HG03060 (cell line): Measurements from ENCODE around the gene VEGFB.

Experiments
- ATAC-seq: cut with Tn5 transposase; IDR thresholded peaks from one replicate; pipeline ENCODE4 v1.9.1; 2021; ENCODE audit warnings: low read depth, moderate number of reproducible peaks; ENCODE audit not compliant: unreplicated experiment

VEGFB gene

DNA sequence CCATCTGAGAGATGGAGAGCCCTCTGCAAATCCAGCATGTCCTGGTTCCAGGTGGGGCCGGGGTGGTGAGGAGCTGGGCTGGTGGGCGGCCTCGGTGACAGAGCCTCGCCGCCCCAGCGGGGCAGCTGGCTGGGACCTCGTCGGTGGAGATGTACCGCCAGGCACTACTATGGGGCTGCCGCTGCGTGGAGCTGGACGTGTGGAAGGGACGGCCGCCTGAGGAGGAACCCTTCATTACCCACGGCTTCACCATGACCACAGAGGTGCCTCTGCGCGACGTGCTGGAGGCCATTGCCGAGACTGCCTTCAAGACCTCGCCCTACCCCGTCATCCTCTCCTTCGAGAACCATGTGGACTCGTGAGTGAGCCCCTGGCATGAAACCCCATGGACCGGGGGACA is 24.0 kb downstream of the VEGFB start:
- ATAC-seq: no peak

DNA sequence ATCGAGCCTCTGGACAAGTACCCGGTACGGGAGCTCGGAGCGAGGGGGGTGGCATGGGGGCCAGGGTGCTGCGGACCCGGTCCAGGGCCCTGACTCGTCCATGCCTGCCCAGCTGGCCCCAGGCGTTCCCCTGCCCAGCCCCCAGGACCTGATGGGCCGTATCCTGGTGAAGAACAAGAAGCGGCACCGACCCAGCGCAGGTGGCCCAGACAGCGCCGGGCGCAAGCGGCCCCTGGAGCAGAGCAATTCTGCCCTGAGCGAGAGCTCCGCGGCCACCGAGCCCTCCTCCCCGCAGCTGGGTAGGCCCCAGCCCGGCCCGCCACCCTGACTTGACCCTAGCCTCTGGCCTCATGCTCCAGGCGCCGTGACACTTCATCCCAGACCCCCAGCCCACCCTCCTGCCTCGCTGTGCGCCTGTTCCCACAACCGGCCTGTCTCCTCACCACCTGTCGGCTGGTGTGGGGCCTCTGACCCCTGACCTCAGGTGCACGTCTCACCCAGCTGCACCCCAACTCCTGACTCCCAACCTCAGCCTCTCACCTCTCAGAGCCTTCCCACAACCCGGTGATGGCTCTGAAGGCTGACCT is 24.7 kb downstream of the VEGFB start:
- ATAC-seq: no peak

DNA sequence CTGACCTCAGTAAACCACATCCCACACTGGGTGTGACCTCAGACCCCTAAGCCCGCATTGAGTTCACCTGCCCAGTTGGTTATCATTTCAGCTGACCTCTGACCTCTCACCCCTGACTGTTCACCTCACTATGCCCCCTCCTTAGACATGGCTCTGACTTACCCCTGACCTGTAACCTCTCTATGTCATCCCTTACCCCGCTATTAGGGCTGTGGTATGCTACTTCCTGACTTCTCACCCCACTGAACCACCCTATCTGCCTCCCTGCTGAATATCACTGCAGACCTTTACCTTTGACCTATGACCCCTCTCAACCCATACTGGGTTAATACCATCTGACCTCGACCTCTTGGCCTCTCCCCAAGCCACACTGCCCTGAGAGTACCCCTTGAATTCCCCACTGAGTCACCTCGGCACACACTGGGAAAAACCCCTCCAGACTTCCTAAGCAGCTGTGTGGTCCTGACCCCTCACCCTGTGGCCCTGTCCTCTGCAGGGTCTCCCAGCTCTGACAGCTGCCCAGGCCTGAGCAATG is 25.2 kb downstream of the VEGFB start:
- ATAC-seq: no peak

DNA sequence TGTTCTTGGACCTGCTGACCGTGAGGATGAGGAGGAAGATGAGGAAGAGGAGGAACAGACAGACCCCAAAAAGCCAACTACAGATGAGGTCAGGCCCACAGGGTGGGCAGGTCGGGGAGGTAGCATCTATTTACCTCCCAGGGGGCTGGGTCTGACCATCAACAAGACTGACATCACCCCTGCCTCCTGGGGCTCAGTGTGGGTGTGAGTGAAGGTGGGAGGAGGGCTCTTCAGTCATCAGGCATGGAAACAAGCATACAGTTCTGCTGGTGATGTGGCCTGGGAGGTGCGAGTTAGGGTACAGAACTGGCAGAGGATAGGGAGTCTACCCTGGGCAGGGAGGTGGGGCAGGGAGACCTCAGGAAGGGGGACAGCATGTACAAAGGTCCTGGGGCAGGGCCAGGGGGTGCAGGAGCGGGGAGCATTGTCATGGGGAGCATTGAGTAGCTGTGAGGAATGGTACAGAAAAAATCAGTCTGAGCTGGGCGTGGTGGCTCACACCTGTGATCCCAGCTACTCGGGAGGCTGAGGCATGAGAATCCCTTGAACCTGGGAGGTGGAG is 25.8 kb downstream of the VEGFB start:
- no peak for ATAC-seq

DNA sequence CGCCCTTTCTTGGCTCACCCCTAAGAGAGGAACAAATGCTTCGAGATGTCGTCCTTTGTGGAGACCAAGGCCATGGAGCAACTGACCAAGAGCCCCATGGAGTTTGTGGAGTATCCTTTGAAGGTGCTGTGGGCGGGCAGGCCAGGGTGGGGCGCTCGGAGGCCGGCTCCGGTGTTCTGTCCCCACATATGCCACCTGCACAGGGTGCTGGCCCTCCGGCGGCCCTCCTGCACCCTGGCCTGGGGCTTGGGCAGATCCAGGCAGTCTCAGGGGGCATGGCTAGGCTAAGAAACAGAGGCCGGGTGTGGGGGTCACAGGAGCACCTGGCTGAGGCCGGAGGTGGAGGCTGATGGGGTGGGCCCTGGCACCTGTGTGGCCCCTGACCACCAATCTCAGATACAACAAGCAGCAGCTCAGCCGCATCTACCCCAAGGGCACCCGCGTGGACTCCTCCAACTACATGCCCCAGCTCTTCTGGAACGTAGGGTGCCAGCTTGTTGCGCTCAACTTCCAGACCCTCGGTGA is 27.2 kb downstream of the VEGFB start:
- ATAC-seq: no peak

DNA sequence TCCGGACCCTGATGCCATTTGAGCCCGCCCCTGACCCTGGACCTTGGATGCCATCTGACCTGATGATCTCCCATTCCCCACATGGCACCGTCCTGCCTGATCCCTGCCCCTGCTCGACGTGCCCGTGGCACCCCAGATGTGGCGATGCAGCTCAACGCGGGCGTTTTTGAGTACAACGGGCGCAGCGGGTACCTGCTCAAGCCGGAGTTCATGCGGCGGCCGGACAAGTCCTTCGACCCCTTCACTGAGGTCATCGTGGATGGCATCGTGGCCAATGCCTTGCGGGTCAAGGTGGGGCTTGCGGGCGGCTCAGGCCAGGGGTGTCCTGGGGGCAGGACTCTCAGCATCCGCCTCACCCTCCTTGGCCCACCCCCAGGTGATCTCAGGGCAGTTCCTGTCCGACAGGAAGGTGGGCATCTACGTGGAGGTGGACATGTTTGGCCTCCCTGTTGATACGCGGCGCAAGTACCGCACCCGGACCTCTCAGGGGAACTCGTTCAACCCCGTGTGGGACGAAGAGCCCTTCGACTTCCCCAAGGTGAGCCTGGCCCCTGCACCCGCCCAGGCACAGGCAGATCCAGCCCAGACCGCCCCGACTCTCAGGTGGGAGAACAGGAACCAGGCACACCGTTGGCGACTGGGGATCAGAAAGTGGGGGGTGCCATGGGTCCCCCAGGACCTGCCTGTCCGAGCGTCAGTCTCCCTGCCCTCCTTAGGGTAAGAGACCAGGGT is 28.1 kb downstream of the VEGFB start:
- no peak for ATAC-seq

DNA sequence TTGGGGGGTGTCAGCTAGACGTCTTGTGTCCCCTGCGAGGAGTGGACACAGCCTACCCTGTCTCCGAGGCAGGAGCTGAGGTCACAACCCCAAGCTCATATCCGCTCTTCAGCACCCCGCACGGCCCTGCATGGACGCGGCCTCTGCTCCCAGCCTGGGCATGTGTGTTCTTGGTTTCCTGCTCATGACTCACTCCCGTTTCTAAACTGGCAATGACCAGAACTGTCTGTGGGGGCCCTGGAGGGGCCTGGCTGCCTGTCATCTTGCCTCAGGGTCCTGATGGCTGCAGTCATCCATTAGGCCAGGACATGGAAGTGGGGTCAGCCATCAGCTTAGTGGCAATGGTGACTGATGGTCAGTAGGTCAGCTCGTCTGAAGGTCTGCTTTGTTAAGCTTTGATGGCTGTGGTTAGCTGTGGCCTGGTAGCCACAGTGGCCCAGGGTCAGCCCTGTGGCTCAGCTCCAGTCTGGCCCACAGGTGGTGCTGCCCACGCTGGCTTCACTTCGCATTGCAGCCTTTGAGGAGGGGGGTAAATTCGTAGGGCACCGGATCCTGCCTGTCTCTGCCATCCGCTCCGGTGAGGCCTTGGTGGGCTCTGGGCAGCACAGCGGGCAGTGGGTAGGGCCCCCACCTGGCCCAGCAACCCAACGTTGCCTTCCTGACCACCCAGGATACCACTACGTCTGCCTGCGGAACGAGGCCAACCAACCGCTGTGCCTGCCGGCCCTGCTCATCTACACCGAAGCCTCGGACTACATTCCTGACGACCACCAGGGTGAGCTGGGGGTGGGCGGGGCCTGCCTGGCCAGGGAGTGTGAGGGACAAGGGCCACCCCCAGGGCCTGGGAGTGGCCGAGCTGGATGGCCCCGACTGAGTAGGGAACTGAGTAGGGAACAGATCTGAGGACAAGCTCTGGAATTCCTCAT is 28.9 kb downstream of the VEGFB start:
- no peak for ATAC-seq

DNA sequence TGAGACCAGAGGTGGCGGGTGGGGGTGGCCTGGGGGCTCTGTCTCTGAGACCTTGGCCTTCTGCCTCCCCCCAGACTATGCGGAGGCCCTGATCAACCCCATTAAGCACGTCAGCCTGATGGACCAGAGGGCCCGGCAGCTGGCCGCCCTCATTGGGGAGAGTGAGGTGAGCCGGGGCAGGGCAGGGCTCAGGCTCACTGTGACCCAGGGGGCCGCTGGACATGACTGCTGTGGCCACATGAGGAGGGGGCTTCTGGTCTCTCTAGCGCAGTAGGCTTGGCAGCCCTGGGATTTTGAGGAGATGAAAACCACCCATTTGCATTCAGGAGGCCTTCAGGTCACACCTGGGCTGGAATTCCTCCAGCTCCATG is 29.5 kb downstream of the VEGFB start:
- ATAC-seq: no peak

DNA sequence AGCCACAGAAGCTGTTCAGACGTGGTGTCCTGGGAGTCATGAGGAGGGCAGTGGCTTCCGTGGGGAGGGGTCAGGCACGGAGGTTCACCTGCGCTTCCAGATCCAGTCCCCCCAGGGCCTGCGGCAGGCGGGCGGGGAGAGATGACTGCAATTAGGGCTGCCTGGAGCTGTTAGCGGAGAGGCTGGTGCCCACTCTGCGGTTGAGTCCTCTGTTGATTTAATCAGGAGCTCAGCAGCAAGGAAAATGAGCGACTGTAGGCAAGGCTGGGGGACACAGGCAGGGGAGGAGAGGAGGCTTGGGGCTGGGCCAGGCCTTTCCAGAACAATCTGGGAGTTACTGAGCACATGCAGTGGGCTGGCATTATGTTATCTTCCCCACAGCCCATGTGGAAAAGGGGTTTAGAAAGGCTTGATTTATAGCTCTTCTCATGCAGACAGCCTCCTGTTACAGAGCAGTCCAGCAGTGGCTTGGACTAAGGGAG is 30.0 kb downstream of the VEGFB start:
- ATAC-seq: no peak

DNA sequence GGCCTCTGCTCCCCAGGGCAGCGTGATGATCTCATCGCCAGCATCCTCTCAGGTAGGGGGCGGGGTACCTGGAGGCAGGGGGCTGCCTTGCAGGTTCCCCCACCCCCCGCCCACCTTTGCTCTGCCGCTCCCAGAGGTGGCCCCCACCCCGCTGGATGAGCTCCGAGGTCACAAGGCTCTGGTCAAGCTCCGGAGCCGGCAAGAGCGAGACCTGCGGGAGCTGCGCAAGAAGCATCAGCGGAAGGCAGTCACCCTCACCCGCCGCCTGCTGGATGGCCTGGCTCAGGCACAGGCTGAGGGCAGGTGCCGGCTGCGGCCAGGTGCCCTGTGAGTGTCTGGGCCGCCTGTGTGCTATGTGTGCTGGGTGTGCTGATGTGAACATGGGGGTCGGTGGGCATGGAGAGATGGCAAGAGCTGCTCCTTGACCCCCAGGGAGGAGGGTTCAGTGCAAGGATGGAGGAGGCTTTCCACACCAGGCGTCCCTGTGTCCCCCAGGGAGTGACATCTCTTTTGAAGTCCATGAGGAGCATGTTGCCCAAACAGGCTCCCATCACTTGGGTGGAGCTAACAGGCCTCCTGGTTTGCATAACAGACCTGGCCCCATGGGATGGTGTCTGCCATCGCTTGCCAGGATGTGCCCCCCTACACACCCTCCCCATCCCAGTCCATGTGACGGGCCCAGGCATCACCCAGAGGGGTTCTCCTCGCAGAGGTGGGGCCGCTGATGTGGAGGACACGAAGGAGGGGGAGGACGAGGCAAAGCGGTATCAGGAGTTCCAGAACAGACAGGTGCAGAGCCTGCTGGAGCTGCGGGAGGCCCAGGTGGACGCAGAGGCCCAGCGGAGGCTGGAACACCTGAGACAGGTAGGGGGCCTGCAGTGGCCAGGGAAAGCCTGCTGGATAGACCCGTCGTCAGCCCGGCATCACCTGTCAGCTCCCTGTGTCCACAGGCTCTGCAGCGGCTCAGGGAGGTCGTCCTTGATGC is 31.1 kb downstream of the VEGFB start:
- no peak for ATAC-seq

DNA sequence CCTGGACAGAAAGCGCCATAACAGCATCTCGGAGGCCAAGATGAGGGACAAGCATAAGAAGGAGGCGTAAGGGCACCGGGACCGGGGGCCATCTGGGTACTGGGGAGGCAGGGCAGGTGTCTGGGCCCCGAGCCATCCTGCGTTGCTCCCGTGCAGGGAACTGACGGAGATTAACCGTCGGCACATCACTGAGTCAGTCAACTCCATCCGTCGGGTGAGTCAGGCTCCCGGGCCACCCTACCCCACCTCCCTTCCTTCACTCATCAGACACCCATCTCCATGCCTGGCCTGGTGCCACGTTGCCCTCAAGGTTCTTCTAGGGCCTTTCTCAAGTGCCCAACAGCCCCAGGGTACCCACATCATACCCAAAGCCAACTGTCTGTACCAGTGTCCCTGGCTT is 32.0 kb downstream of the VEGFB start:
- no peak for ATAC-seq

DNA sequence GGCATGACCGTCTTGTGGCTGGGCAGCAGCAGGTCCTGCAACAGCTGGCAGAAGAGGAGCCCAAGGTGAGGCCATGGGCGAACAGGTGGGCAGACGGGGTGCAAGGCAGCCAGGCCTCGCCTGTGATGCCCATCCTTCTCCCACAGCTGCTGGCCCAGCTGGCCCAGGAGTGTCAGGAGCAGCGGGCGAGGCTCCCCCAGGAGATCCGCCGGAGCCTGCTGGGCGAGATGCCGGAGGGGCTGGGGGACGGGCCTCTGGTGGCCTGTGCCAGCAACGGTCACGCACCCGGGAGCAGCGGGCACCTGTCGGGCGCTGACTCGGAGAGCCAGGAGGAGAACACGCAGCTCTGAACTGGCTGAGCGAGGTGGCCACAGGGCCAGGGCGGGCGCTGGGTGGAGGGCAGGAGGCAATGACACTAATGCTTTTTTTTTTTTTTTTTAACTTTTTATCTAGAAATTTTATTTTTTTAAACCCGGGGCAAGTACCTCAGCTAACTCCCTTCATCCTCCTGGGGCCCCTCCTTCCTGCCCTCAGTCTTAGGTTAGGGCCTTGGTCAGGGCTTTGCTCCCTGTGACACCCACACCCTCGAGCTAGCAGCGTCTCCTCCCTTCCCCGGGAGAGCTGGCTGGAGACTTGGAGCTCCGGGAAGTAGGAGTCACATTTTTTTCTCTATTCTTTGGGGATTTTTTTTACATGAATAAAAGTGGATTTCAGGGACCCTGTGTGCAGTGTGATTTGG is 33.0 kb downstream of the VEGFB start:
- ATAC-seq: no peak

DNA sequence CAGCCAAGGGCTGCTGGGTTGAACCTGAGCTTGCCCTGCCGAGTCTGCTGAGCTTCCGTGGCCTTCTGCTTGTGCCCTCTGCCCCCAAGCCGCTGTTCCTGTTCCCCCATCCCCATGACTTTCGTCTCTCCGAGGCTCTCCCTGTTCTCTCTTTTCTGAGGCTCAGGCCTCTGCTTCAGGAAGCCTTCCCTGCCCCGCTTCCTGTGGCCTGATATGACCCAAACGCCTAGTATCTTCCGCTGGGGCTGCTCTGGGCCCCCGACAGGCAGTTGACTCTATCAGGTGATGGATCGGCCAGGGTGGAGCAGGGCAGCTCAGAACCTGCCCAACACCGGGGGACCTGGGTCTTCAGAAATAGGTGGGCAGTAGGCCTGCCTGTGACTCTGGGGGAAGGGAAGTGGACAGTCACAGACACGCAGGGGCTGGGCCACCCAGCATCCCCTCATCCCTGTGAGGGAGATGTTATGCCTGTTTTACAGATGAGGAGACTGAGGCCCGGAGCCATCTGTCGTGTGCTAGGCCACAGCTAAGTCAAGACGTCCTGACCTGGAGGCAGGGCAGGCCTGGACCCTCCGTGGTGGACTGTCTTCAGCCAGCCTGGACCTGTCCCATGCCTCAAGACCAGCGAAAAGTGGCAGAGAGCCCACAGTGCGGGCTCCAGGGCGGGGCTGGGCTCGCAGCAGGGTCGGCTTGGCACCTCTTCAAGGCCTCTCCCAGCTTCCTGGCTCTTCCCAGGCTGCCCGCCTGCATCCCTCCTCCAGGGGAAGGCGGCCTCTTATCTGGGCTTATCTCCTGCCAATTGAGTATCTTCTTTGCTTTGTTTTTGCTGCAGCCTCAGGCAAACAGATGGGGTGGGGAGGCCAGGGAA is 33.9 kb downstream of the VEGFB start:
- ATAC-seq: no peak

DNA sequence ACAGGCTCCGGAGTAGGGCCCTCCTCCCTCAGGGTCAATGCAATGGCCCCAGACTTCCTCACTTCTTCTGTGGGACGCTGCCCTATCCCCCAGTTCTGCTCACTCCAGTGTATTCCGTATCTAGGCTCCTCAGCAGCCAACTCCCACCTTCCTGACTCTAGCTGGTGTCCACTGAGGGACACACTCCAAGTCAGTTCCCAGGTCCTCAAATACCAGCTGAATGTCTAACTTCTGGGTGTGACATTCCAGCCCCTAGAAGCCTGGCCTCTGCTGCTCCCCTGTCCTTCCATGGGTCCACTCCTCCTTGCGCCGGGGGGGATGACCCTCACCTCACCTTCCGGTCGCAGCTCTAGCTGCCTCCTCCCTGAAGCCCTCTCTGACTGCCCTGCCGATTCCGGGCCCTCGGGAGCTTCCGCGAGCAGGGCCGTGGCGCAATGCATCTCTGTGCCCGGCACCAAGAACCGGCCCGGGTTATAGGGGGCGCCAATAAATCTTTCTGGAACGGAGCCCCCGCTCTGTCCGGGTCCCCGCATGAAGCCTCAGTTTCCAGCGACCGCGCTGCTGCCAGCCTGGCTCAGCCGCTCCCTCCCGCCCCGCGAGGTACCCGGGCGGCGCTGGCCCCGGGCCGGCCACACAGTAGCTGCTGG is 34.6 kb downstream of the VEGFB start:
- no peak for ATAC-seq

DNA sequence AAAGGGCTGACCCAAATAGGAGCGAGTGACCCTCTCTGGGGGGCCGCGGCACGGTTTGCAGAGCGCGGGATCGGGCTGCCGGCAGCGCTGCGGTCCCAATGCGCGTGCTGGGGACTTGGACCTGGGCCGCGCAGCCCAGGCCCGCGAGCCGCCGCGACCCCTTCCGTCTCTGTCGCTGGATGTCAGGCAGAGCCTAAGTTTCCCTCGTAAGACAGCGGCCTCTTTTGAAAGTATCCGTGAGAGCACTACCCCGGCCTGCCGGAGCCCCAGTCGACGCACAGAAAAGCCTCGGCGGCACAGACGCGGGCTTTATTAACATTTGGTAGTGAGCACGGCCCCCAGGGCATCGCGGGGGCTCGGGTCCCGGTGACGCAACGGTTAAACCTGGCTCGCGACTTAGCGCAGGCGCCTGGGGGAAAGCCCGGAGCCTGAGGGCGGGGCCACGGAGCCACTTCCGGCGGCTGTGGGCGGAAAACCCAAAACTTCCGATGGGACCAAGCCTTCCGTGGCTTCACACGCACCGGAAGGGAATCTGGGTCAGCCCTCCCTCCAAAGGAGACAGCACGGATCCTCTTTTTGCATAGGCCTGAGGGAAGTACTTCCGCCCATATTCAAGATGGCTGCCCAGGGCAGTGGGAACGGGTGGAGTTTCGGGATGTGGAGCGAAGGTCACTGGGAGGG is 35.3 kb downstream of the VEGFB start:
- ATAC-seq: peak; percentile 71

DNA sequence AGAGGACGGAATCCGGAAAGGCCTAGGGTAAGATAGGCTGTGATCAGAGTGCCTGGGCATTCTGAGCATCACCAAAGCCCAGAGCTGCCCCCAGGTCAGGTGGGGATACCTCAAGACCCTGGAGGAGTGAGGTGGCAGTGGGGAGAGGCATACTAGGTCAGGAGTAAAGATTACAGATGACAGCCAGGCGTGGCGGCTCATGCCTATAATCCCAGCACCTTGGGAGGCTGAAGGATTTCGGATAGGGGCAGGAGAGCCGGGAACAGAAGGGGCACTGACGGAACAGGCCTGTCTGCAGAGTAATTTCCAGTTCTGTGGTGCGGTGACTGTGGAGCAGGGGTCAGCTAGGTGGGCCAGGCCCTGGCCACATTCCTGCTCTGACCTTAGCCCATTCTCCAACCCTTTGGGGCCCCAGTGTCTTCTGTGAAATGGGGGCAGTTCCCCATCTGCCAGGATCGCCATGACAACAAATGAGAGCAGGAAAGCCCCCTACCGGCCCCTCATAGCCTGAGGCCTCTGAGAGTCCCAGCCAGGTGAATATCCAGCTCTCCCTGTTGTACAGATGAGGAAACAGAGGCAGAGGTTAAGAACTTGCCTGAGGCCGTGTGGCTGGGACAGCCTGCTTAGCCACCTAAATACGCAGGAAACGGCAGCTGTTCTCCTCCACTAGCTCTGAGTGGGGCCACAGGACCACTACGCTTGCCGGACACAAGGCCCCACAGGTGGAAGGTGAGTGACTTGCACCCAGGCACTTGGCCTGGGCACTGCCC is 40.8 kb downstream of the VEGFB start:
- ATAC-seq: no peak
